Stimulated activated CD8-positive, alpha-beta memory T cell treated with anti-CD3 and anti-CD28 coated beads, Interleukin-7, amount 100 ng/mL, for 24 hours (primary cell): ENCODE measurements around the gene ZC3H18.
"Not testable (repeated sequence)": the region's sequence is repeated elsewhere in the genome, so short reads cannot be mapped to it uniquely, and the experiment has no call there.

Source experiments
- DNase-seq: peaks from one replicate; pipeline ENCODE4 v3.0.0-alpha.2; 2020; ENCODE audit warnings: low read depth

The ZC3H18 gene

GRCh38 chr16:88605186-88606147, 35.3 kb downstream of the ZC3H18 start:
- DNase-seq, result no peak

- DNase-seq, result no peak
Observed at GRCh38 chr16:88606148-88606757, 36.0 kb downstream of the ZC3H18 start.

- DNase-seq, result no peak
Observed at GRCh38 chr16:88608076-88608475, 37.9 kb downstream of the ZC3H18 start.

- DNase-seq, result not testable (repeated sequence)
Observed at GRCh38 chr16:88609426-88609825, 39.2 kb downstream of the ZC3H18 start.

GRCh38 chr16:88610080-88610479, 39.9 kb downstream of the ZC3H18 start:
- DNase-seq, result no peak

- no peak for DNase-seq
Observed at GRCh38 chr16:88610909-88611812, 41.0 kb downstream of the ZC3H18 start.

- DNase-seq, result no peak
Observed at GRCh38 chr16:88613293-88613692, 43.1 kb downstream of the ZC3H18 start.

- DNase-seq, result no peak
Observed at GRCh38 chr16:88613911-88614817, 44.0 kb downstream of the ZC3H18 start.

- DNase-seq, result no peak
Observed at GRCh38 chr16:88614818-88615580, 44.8 kb downstream of the ZC3H18 start.

GRCh38 chr16:88616320-88616719, 46.1 kb downstream of the ZC3H18 start:
- DNase-seq, result no peak

GRCh38 chr16:88616736-88617135, 46.5 kb downstream of the ZC3H18 start:
- DNase-seq, result no peak

- no peak for DNase-seq
Observed at GRCh38 chr16:88617268-88618031, 47.2 kb downstream of the ZC3H18 start.

- DNase-seq, result no peak
Observed at GRCh38 chr16:88618182-88618955, 48.2 kb downstream of the ZC3H18 start.

GRCh38 chr16:88618956-88619667, 48.9 kb downstream of the ZC3H18 start:
- DNase-seq, result no peak

GRCh38 chr16:88619859-88620815, 49.9 kb downstream of the ZC3H18 start:
- DNase-seq, result no peak

GRCh38 chr16:88622125-88622524, 51.9 kb downstream of the ZC3H18 start:
- no peak for DNase-seq

- DNase-seq, result no peak
Observed at GRCh38 chr16:88622866-88623265, 52.7 kb downstream of the ZC3H18 start.
